ENCODE measurements around the gene ORAI2.
"Not testable (repeated sequence)": the region's sequence is repeated elsewhere in the genome, so short reads cannot be mapped to it uniquely, and the experiment has no call there.

The ORAI2 gene

DNA sequence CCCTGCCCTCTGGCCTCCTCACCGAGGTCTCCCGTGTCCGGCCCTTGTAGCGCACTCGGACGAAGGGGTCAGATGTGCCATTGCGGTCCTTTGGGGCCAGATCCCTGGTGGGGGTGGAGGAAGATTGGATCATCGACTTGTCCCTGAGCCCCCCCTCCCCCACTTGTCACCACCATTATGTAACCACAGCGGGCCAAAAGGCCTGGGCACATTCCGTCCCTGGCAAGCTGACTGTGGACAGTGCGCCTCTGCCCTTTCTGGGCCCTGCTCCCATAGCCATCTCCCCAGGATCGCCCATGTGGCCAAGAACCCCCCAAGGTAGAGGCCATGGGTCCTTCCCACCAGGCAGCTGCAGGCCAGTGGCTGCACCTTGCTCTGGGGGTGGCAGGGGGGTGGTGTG, 69.8 kb downstream of the ORAI2 start:
- not testable (repeated sequence) for DNase-seq (ENCODE audit: low spot score)

DNA sequence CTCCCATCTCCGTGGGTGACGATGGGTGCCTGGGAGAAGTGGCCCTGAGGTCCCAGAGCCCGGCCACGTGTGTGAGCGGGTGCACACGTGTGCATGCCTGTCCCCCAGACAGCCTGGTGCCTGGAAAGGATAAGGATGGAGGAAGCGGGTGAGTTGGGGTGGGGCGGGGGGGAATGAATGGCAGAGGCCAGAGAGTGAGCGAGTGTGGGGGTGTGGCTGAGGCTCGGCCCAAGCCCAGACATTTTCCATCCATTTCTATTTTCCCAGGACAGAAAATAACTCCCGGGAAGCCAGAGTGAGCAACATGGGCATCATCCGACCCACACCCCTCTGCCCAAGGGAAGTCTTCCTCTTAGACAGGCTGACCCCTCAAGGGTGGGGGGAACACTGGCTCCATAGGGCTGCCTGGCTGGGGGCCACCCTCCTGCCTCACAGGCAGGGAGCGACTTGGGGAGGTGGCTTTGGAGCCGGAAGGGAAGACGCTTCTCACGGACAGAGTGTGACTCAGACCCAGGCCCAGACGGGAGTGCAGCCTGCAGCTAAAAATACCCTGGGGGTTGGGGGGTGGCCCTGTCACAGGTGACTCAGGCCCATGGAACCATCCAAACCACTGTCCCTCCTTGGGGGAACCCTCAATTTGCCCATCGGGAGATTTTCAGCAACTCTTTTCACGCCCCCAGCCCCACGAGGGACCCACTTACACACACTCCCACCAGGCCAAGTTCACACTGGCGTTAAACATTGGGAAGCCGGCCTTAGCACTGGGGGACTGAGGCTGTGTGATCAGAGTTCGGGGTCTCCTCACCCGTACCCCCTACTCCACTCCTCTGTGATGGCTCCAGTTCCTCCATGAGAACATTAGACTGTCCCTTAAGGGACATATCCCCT, 72.2 kb downstream of the ORAI2 start:
- not testable (repeated sequence) for DNase-seq (ENCODE audit: low spot score)

All from putamen (tissue), 1 donor.